Kidney epithelial cell (primary cell): Measurements from ENCODE around the gene USP32. TPM values are rescaled to one million over a fixed set of nuclear protein-coding genes. Genes with fewer than 3 reads are reported as not detected.
"Not testable (repeated sequence)": the region's sequence is repeated elsewhere in the genome, so short reads cannot be mapped to it uniquely, and the experiment has no call there.

Experiments
- DNase-seq: peaks from one replicate; pipeline ENCODE4 v3.0.0-alpha.2; 2010; ENCODE audit warnings: low read depth
- H3K27me3 ChIP-seq: 2 replicates; pipeline ENCODE4 v1.6.0; 2011; ENCODE audit warnings: low read length; ENCODE audit not compliant: control insufficient read depth, insufficient read depth
- H3K36me3 ChIP-seq: 2 replicates; pipeline ENCODE4 v1.5.1; 2011; ENCODE audit warnings: low read length; ENCODE audit not compliant: control insufficient read depth, insufficient read depth
- H3K4me3 ChIP-seq: 2 replicates; pipeline ENCODE4 v1.5.1; 2011; ENCODE audit warnings: low read depth, mild to moderate bottlenecking, control low read depth, low read length
- CTCF ChIP-seq: IDR thresholded peaks from 2 replicates; pipeline ENCODE4 v1.5.1; 2011; ENCODE audit warnings: mild to moderate bottlenecking, moderate library complexity, low read length, control low read depth, inconsistent platforms; ENCODE audit not compliant: insufficient read depth, poor library complexity, severe bottlenecking
- total RNA-seq: library from RNA; depleted of rRNA; stranded (reverse); fragments of >200 nt; gene quantifications from 2 replicates; pipeline ENCODE4 v1.2.3, GENCODE V29; 2015

The USP32 gene
- total RNA-seq, 1 donor from 2014 or later: 37.2 TPM

GRCh38 chr17:60351012-60351695 lies 40.8 kb downstream of the USP32 start:
- H3K4me3 ChIP-seq: no peak overlapping the region
- H3K36me3 ChIP-seq: no peaks in the 10 kb centered on the region
- no peak for DNase-seq
- no peak for TF ChIP-seq CTCF
- no peaks in the 10 kb centered on the region for H3K27me3 ChIP-seq

GRCh38 chr17:60348616-60349015 lies 43.3 kb downstream of the USP32 start:
- Histone ChIP-seq H3K27me3 (no peaks in the 10 kb centered on the region), H3K36me3 (no peaks in the 10 kb centered on the region), H3K4me3 (no peak overlapping the region)
- TF ChIP-seq CTCF: no peak
- DNase-seq: no peak

- H3K27me3 ChIP-seq: no peaks in the 10 kb centered on the region
- no peak for DNase-seq
- H3K36me3 ChIP-seq: no peaks in the 10 kb centered on the region
- no peak overlapping the region for H3K4me3 ChIP-seq
- TF ChIP-seq CTCF: no peak
Observed at GRCh38 chr17:60345233-60345632, 46.7 kb downstream of the USP32 start.

- not testable (repeated sequence) for H3K36me3 ChIP-seq, H3K4me3 ChIP-seq, H3K27me3 ChIP-seq, DNase-seq
Observed at GRCh38 chr17:60342492-60342891, 49.4 kb downstream of the USP32 start.

GRCh38 chr17:60335289-60335688 lies 56.6 kb downstream of the USP32 start:
- DNase-seq: no peak

GRCh38 chr17:60333628-60334031 lies 58.3 kb downstream of the USP32 start:
- no peaks in the 10 kb centered on the region for H3K27me3 ChIP-seq
- no peak overlapping the region for H3K4me3 ChIP-seq
- H3K36me3 ChIP-seq: no peaks in the 10 kb centered on the region
- no peak for TF ChIP-seq CTCF
- DNase-seq: no peak

More at GRCh38 chr17:60335289-60335688, 56.6 kb downstream of the USP32 start:
- TF ChIP-seq CTCF: no peak
- H3K36me3 ChIP-seq: no peaks in the 10 kb centered on the region
- H3K27me3 ChIP-seq: no peaks in the 10 kb centered on the region
- no peak overlapping the region for H3K4me3 ChIP-seq

- H3K27me3 ChIP-seq, H3K36me3 ChIP-seq, DNase-seq, H3K4me3 ChIP-seq: not testable (repeated sequence)
Observed at GRCh38 chr17:60333072-60333471, 58.9 kb downstream of the USP32 start.
